GM12878 (cell line): ENCODE results near the gene TMEM120B. TPM values are rescaled to one million over a fixed set of nuclear protein-coding genes. Genes with fewer than 3 reads are reported as not detected.

Source experiments
- ATAC-seq: fragments of 200-7000 bp; cut with Tn5 transposase; 3 replicates; pipeline ENCODE4 v1.9.1; 2020; ENCODE audit warnings: mild to moderate bottlenecking, moderate library complexity
- BruUV-seq: library from RNA; stranded (reverse); fragments of 400-500 nt; replicated peaks from 2 replicates; lab custom pipeline; 2021; lab: Mats Ljungman, UMichigan
- CTCF ChIA-PET: fragments of 300-600 bp; sonication (Branson Sonifier 250); formaldehyde crosslinking; extraction: SDS; loops from one replicate; lab custom pipeline; 2021; ENCODE audit warnings: inconsistent platforms; lab: Yijun Ruan, JAX
- POLR2A ChIA-PET: fragments of 350-600 bp; formaldehyde crosslinking; extraction: SDS; loops from one replicate; lab custom pipeline; 2021; ENCODE audit warnings: inconsistent platforms; lab: Charles Lee
- RAD21 ChIA-PET: fragments of 300-600 bp; sonication (Branson Sonifier 250); formaldehyde crosslinking; loops from one replicate; lab custom pipeline; 2023; ENCODE audit warnings: antibody characterized with exemption; ENCODE audit not compliant: unreplicated experiment; lab: Charles Lee
- SMC1A ChIA-PET: fragments of 300-600 bp; sonication (Branson Sonifier 250); formaldehyde crosslinking; loops from one replicate; lab custom pipeline; 2023; ENCODE audit not compliant: unreplicated experiment, uncharacterized antibody; lab: Charles Lee
- DNase-seq: peaks from one replicate; pipeline ENCODE4 v3.0.0-alpha.2; 2011; ENCODE audit warnings: low read depth, low spot score
- FAIRE-seq: peaks from 3 replicates; lab custom pipeline; 2011; peaks lifted over from hg19 to GRCh38; lab: Jason Lieb, UNC
- H2AFZ ChIP-seq: 2 replicates; pipeline ENCODE4 v1.6.0; 2011; ENCODE audit warnings: low read depth, low read length, control low read depth; ENCODE audit not compliant: control insufficient read depth
- H3K27ac ChIP-seq: 2 replicates; pipeline ENCODE4 v1.5.1; 2011; ENCODE audit warnings: control low read depth; ENCODE audit not compliant: control insufficient read depth, insufficient read depth
- H3K27me3 ChIP-seq, 2 experiments: replicated peaks in 1 of 2; 2 replicates each; pipeline versions ENCODE4 v1.6.0 to v1.6.1; 2011; ENCODE audit warnings: low read length in 1 of 2; ENCODE audit not compliant: control insufficient read depth in 2 of 2, insufficient read depth in 2 of 2
- H3K36me3 ChIP-seq, 2 experiments: 2 replicates each; pipeline ENCODE4 v1.5.1; 2011; ENCODE audit warnings: low read length in 1 of 2; ENCODE audit not compliant: control insufficient read depth in 2 of 2, insufficient read depth in 2 of 2
- H3K4me1 ChIP-seq: 2 replicates; pipeline ENCODE4 v1.6.1; 2011; ENCODE audit warnings: mild to moderate bottlenecking, low read length, moderate library complexity, mixed read lengths; ENCODE audit not compliant: control insufficient read depth, insufficient read depth
- H3K4me2 ChIP-seq: 2 replicates; pipeline ENCODE4 v1.6.0; 2011; ENCODE audit warnings: control low read depth; ENCODE audit not compliant: control insufficient read depth, insufficient read depth
- H3K4me3 ChIP-seq: fragments of 200-600 bp; sonication (generic); 2 replicates; pipeline ENCODE4 v1.5.1; 2016
- H3K79me2 ChIP-seq: 2 replicates; pipeline ENCODE4 v1.6.0; 2011; ENCODE audit warnings: low read length; ENCODE audit not compliant: control insufficient read depth, insufficient read depth
- H3K9ac ChIP-seq: 2 replicates; pipeline ENCODE4 v1.8.0; 2011; ENCODE audit warnings: low read length, control low read depth, mixed read lengths; ENCODE audit not compliant: control insufficient read depth, insufficient read depth
- H3K9me3 ChIP-seq: replicated peaks from 3 replicates; pipeline ENCODE4 v1.5.1; 2011; ENCODE audit warnings: mild to moderate bottlenecking, low read length; ENCODE audit not compliant: control insufficient read depth, insufficient read depth
- H4K20me1 ChIP-seq: 2 replicates; pipeline ENCODE4 v1.6.0; 2011; ENCODE audit not compliant: control insufficient read depth, insufficient read depth
- ELK1 ChIP-seq: IDR thresholded peaks from 2 replicates; pipeline ENCODE4 v1.6.1; 2012; ENCODE audit warnings: low read depth, low read length, improper control_type of control experiment
- MAX ChIP-seq: IDR thresholded peaks from 2 replicates; pipeline ENCODE4 v1.6.1; 2012; ENCODE audit warnings: low read depth, low read length, improper control_type of control experiment
- NR2C1 ChIP-seq: fragments of 450-650 bp; IDR thresholded peaks from 2 replicates; pipeline ENCODE4 v1.6.1; 2017; ENCODE audit warnings: antibody characterized with exemption, mild to moderate bottlenecking, moderate library complexity
- RELB ChIP-seq: fragments of 450-650 bp; IDR thresholded peaks from 2 replicates; pipeline ENCODE4 v1.6.1; 2017; ENCODE audit warnings: low read depth, mild to moderate bottlenecking, moderate library complexity
- RFX5 ChIP-seq: IDR thresholded peaks from 2 replicates; pipeline ENCODE4 v1.6.1; 2011; ENCODE audit warnings: low read depth, low read length, improper control_type of control experiment
- STAT1 ChIP-seq: fragments of 450-650 bp; conservative IDR thresholded peaks from 2 replicates; pipeline ENCODE4 v1.6.1; 2014; ENCODE audit warnings: antibody characterized with exemption, mild to moderate bottlenecking
- TBL1XR1 ChIP-seq: IDR thresholded peaks from 2 replicates; pipeline ENCODE4 v1.6.1; 2012; ENCODE audit warnings: low read depth, low read length, improper control_type of control experiment
- ZSCAN29 ChIP-seq: fragments of 450-650 bp; IDR thresholded peaks from 2 replicates; pipeline ENCODE4 v1.6.1; 2017; ENCODE audit warnings: mild to moderate bottlenecking, moderate library complexity
- WGBS: methylation state at CpG from one replicate; pipeline ENCODE4 v1.1.6; 2016; ENCODE audit warnings: low lambda C conversion rate; ENCODE audit not compliant: insufficient replicate concordance, insufficient coverage; ENCODE audit errors: missing lambda C conversion rate; 5-methylcytosine and 5-hydroxymethylcytosine counted together
- in situ Hi-C: fragments of 300-500 bp; cut with MboI; formaldehyde crosslinking; loops from 9 replicates; pipeline ENCODE4 v1.14.3; 2018; ENCODE audit warnings: mixed read lengths
- intact Hi-C: fragments of 100-400 bp; cut with micrococcal nuclease; formaldehyde crosslinking; loops from one replicate; pipeline ENCODE4 v1.14.2; 2022; ENCODE audit not compliant: unreplicated experiment
- polyA plus RNA-seq, 11 experiments: library from polyadenylated mRNA; depleted of rRNA in 4 of 11; unstranded in 6 of 11; stranded (reverse) in 5 of 11; fragments of >200 nt; fragmentation: Nextera tagmentation in 4 of 11; fragmentation: Illumina TruSeq in 1 of 11; extraction: Ambion mirVana in 4 of 11; extraction: Trizol in 1 of 11; gene quantifications; 1 replicate in 1 of 11; 2 replicates in 10 of 11; pipeline versions ENCODE4 v1.2.1 to v1.2.3, GENCODE V29; 2011 to 2016; ENCODE audit warnings: inconsistent platforms in 2 of 11, missing spikeins in 2 of 11, low read depth in 1 of 11
- total RNA-seq, 4 experiments: library from RNA; depleted of rRNA in 3 of 4; stranded (reverse); fragments of >200 nt in 3 of 4; fragmentation: Illumina TruSeq in 1 of 4; extraction: Trizol in 1 of 4; gene quantifications; 2 replicates each; pipeline versions ENCODE4 v1.2.1 to v1.2.3, GENCODE V29; 2013 to 2021
- TF ChIP-seq, protein P1 (sequence below): fragments of 450-650 bp; IDR thresholded peaks from 2 replicates; pipeline ENCODE4 v1.6.1; 2016; ENCODE audit warnings: mild to moderate bottlenecking
- TF ChIP-seq, protein P2 (sequence below): fragments of 150-350 bp; IDR thresholded peaks from 2 replicates; pipeline ENCODE4 v1.6.1; 2016; ENCODE audit warnings: low read depth, low read length
- TF ChIP-seq, protein P3 (sequence below): fragments of 450-650 bp; IDR thresholded peaks from 2 replicates; pipeline ENCODE4 v1.6.1; 2017; ENCODE audit warnings: mild to moderate bottlenecking

Gene TMEM120B
- total and polyA plus RNA-seq, 10 of the 15 experiments (the other 5 are each of a cell fraction or from before 2014, with no cell fraction given) = 4.0 to 26.2 (median 9.2) TPM

DNA sequence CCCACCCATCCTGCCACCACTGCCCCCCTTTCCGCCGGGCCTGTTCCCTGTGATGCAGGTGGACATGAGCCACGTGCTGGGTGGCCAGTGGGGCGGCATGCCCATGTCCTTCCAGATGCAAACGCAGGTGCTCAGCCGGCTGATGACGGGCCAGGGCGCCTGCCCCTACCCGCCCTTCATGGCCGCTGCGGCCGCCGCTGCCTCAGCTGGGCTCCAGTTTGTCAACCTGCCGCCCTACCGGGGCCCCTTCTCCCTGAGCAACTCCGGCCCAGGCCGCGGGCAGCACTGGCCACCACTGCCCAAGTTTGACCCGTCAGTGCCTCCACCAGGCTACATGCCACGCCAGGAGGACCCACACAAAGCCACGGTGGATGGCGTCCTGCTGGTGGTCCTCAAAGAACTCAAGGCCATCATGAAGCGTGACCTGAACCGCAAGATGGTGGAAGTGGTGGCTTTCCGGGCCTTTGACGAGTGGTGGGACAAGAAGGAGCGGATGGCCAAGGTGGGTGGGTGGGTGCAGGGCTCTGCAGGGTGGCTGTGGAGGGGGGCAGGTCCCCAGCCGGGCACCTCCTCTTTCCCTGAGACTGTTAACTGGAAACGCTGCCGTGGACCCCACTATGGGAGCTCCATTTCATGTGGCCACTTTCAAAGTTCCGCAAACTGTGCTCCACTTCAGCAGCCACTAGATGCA, 102.0 kb downstream of the TMEM120B start:
- ChIA-PET SMC1A (no interaction called here), CTCF (interaction anchor here (0.9 to 13.6 kb wide), 4 partner anchors 9 to 20 kb away, joined by 3 to 565 read pairs (median 9); partner anchors contain the start of gene RHOF), POLR2A (no interaction called here), RAD21 (interaction anchor here (1.5 kb wide), 1 partner anchor 20 kb away, joined by 5 read pairs; no protein-coding TSS in a partner anchor)
- ATAC-seq = no peak
- in situ Hi-C loops = no loop called here
- intact Hi-C loops = no loop called here
- BruUV-seq = no TSS peak
- Histone ChIP-seq H3K9me3 (no peaks in the 10 kb centered on the region), H3K4me2 (no peak overlapping the region), H3K4me3 (no peak overlapping the region), H3K27me3 (no peaks in the 10 kb centered on the region), H3K36me3 (peaks cover 9 to 24% of the 10 kb centered on the region in 2 experiments; a peak in 3 of 4 replicates), H2AFZ (no peak overlapping the region), H3K9ac (no peak overlapping the region), H3K27ac (no peak overlapping the region), H4K20me1 (peaks cover 3% of the 10 kb centered on the region; the same call in 1 of the 2 replicates), H3K79me2 (peaks cover 28% of the 10 kb centered on the region), H3K4me1 (peaks cover 7% of the 10 kb centered on the region)
- FAIRE-seq = no peak
- whole genome bisulfite sequencing = 97% methylated on average over 29 of the region's 31 CpGs
- DNase-seq = no peak
- TF ChIP-seq STAT1 (no peak), RFX5 (no peak), ELK1 (no peak), MAX (no peak), RELB (no peak), ZSCAN29 (no peak), NR2C1 (no peak), TBL1XR1 (no peak)
- TF ChIP-seq, protein P1, sequence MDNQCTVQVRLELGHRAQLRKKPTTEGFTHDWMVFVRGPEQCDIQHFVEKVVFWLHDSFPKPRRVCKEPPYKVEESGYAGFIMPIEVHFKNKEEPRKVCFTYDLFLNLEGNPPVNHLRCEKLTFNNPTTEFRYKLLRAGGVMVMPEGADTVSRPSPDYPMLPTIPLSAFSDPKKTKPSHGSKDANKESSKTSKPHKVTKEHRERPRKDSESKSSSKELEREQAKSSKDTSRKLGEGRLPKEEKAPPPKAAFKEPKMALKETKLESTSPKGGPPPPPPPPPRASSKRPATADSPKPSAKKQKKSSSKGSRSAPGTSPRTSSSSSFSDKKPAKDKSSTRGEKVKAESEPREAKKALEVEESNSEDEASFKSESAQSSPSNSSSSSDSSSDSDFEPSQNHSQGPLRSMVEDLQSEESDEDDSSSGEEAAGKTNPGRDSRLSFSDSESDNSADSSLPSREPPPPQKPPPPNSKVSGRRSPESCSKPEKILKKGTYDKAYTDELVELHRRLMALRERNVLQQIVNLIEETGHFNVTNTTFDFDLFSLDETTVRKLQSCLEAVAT = no peak
- TF ChIP-seq, protein P2, sequence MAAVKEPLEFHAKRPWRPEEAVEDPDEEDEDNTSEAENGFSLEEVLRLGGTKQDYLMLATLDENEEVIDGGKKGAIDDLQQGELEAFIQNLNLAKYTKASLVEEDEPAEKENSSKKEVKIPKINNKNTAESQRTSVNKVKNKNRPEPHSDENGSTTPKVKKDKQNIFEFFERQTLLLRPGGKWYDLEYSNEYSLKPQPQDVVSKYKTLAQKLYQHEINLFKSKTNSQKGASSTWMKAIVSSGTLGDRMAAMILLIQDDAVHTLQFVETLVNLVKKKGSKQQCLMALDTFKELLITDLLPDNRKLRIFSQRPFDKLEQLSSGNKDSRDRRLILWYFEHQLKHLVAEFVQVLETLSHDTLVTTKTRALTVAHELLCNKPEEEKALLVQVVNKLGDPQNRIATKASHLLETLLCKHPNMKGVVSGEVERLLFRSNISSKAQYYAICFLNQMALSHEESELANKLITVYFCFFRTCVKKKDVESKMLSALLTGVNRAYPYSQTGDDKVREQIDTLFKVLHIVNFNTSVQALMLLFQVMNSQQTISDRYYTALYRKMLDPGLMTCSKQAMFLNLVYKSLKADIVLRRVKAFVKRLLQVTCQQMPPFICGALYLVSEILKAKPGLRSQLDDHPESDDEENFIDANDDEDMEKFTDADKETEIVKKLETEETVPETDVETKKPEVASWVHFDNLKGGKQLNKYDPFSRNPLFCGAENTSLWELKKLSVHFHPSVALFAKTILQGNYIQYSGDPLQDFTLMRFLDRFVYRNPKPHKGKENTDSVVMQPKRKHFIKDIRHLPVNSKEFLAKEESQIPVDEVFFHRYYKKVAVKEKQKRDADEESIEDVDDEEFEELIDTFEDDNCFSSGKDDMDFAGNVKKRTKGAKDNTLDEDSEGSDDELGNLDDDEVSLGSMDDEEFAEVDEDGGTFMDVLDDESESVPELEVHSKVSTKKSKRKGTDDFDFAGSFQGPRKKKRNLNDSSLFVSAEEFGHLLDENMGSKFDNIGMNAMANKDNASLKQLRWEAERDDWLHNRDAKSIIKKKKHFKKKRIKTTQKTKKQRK = no peak
- TF ChIP-seq, protein P3, sequence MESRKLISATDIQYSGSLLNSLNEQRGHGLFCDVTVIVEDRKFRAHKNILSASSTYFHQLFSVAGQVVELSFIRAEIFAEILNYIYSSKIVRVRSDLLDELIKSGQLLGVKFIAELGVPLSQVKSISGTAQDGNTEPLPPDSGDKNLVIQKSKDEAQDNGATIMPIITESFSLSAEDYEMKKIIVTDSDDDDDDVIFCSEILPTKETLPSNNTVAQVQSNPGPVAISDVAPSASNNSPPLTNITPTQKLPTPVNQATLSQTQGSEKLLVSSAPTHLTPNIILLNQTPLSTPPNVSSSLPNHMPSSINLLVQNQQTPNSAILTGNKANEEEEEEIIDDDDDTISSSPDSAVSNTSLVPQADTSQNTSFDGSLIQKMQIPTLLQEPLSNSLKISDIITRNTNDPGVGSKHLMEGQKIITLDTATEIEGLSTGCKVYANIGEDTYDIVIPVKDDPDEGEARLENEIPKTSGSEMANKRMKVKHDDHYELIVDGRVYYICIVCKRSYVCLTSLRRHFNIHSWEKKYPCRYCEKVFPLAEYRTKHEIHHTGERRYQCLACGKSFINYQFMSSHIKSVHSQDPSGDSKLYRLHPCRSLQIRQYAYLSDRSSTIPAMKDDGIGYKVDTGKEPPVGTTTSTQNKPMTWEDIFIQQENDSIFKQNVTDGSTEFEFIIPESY = no peak
